ENCODE measurements around the gene SIK2.

The SIK2 gene

GRCh38 chr11:111601979-111602864, at the start of gene SIK2:
Gene SIK2 (plus strand): TSS chr11:111602449. CDS start chr11:111602564, 115 bp downstream.
- peak; percentile 72 to 73 for DNase-seq

GRCh38 chr11:111554532-111554931, 47.7 kb upstream of the SIK2 start:
- no peak for DNase-seq

GRCh38 chr11:111555255-111555654, 47.0 kb upstream of the SIK2 start:
- no peak for DNase-seq

GRCh38 chr11:111557425-111558111, 44.7 kb upstream of the SIK2 start:
- no peak for DNase-seq

- no peak for DNase-seq
Observed at GRCh38 chr11:111559800-111560464, 42.3 kb upstream of the SIK2 start.

- DNase-seq: no peak
Observed at GRCh38 chr11:111560800-111561199, 41.4 kb upstream of the SIK2 start.

- no peak for DNase-seq
Observed at GRCh38 chr11:111561306-111561705, 40.9 kb upstream of the SIK2 start.

GRCh38 chr11:111561791-111562325, 40.4 kb upstream of the SIK2 start:
- no peak for DNase-seq

GRCh38 chr11:111562692-111563389, 39.4 kb upstream of the SIK2 start:
- DNase-seq: no peak

- peak; percentile 52 to 96 for DNase-seq
Observed at GRCh38 chr11:111565114-111565720, 37.0 kb upstream of the SIK2 start.

GRCh38 chr11:111566324-111566723, 35.9 kb upstream of the SIK2 start:
- no peak for DNase-seq

- no peak for DNase-seq
Observed at GRCh38 chr11:111569476-111569875, 32.8 kb upstream of the SIK2 start.

GRCh38 chr11:111570796-111571195, 31.5 kb upstream of the SIK2 start:
- no peak for DNase-seq

- DNase-seq: no peak
Observed at GRCh38 chr11:111571829-111572501, 30.3 kb upstream of the SIK2 start.

GRCh38 chr11:111572581-111572980, 29.7 kb upstream of the SIK2 start:
- DNase-seq: no peak

- DNase-seq: no peak
Observed at GRCh38 chr11:111573821-111574249, 28.4 kb upstream of the SIK2 start.

GRCh38 chr11:111574373-111575225, 27.6 kb upstream of the SIK2 start:
- DNase-seq: no peak

GRCh38 chr11:111575740-111576139, 26.5 kb upstream of the SIK2 start:
- no peak for DNase-seq

GRCh38 chr11:111577821-111578220, 24.4 kb upstream of the SIK2 start:
- DNase-seq: no peak

- no peak for DNase-seq
Observed at GRCh38 chr11:111581341-111581740, 20.9 kb upstream of the SIK2 start.

- DNase-seq: no peak
Observed at GRCh38 chr11:111582163-111582562, 20.1 kb upstream of the SIK2 start.
